GM18519 (cell line): ENCODE measurements around the gene TMEM87A.

Source experiments
- ATAC-seq: cut with Tn5 transposase; IDR thresholded peaks from one replicate; pipeline ENCODE4 v1.9.1; 2021; ENCODE audit warnings: mild to moderate bottlenecking, moderate library complexity; ENCODE audit not compliant: unreplicated experiment, low FRiP score

Gene TMEM87A

GRCh38 chr15:42171122-42171521 lies 102.1 kb downstream of the TMEM87A start:
- no peak for ATAC-seq

- ATAC-seq = no peak
Observed at GRCh38 chr15:42166225-42166940, 106.8 kb downstream of the TMEM87A start.

- ATAC-seq = no peak
Observed at GRCh38 chr15:42165106-42165505, 108.1 kb downstream of the TMEM87A start.

- no peak for ATAC-seq
Observed at GRCh38 chr15:42163947-42164550, 109.2 kb downstream of the TMEM87A start.

- no peak for ATAC-seq
Observed at GRCh38 chr15:42163291-42163690, 109.9 kb downstream of the TMEM87A start.
